ENCODE results near the gene FBXO5.
A peak's percentile ranks its signal among the peaks of the same experiment; 100 is the strongest.
"Not testable (repeated sequence)": the region's sequence is repeated elsewhere in the genome, so short reads cannot be mapped to it uniquely, and the experiment has no call there.

Gene FBXO5

DNA sequence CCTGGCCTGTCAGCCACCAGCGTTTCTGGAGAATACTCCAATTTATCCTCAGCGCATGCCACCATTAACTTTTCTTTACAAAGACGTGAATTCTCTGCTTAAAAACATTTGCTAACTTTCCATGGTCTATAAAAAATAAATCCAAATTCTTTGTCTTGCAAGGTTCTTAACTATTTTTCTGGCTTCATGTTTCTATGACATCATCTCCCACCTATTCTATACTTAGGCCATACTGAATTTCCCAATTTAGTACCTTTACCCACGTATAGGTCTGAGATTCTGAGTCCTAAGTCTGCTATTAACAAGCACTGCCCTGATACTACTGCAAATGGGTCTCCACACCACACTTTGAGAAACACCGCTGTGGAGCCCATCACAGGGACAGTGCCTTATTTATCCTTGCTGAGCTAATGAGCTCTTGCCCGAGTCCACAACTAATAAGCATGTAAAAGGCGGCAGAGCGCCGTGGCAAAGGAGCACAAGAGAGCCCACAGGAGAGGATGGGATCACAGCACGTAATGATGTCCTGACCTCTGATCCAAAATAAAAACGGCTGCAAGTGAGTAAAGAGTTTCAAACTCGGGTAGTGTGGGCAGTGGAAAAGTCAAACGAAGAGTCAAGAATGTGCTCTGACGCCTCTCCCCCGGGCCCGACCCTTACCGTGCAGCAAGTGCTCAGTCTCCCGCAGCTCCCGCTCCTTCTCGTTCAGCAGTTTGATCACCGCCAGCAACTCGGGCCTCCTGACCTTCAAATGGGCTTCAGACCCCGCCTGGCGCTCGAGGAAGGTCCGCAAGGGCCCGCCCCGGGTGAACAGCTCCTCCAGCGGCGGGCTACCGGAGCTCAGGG lies 19.1 kb upstream of the FBXO5 start:
- Histone ChIP-seq H3K27me3 (replicated peaks; ENCODE audit: control insufficient read depth, insufficient read depth, low read length) (no peaks in the 10 kb centered on the region), H3K4me3 (replicated peaks; ENCODE audit: low read depth, low read length) (peak overlapping the region; percentile 79), H3K36me3 (ENCODE audit: control insufficient read depth, insufficient read depth, low read length) (peaks cover 2% of the 10 kb centered on the region)
- TF ChIP-seq, protein P1, sequence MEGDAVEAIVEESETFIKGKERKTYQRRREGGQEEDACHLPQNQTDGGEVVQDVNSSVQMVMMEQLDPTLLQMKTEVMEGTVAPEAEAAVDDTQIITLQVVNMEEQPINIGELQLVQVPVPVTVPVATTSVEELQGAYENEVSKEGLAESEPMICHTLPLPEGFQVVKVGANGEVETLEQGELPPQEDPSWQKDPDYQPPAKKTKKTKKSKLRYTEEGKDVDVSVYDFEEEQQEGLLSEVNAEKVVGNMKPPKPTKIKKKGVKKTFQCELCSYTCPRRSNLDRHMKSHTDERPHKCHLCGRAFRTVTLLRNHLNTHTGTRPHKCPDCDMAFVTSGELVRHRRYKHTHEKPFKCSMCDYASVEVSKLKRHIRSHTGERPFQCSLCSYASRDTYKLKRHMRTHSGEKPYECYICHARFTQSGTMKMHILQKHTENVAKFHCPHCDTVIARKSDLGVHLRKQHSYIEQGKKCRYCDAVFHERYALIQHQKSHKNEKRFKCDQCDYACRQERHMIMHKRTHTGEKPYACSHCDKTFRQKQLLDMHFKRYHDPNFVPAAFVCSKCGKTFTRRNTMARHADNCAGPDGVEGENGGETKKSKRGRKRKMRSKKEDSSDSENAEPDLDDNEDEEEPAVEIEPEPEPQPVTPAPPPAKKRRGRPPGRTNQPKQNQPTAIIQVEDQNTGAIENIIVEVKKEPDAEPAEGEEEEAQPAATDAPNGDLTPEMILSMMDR (IDR thresholded peaks at IDR 0.05; ENCODE audit: insufficient read depth, low read length, poor library complexity, severe bottlenecking) = no peak
- peak; percentile 38 for DNase-seq (ENCODE audit: extremely low read depth, insufficient read length)

DNA sequence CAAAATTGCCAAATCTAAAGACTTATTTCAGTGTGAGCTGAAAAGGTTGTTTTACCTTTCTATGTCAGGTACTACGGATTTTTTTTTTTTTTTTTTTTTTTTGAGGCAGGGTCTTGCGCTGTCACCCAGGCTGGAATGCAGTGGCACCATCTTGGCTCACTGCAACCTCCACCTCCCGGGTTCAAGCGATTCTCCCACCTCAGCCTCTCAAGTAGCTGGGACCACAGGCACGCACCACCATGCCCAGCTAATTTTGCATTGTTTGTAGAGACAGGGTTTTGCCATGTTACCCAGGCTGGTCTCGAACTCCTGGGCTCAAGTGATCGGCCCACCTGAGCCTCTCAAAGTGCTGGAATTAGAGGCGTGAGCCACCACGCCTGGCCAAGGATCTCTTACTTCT lies 17.9 kb upstream of the FBXO5 start:
- H3K36me3 ChIP-seq (ENCODE audit: control insufficient read depth, insufficient read depth, low read length); H3K27me3 ChIP-seq (replicated peaks; ENCODE audit: control insufficient read depth, insufficient read depth, low read length); H3K4me3 ChIP-seq (replicated peaks; ENCODE audit: low read depth, low read length); DNase-seq (ENCODE audit: extremely low read depth, insufficient read length): not testable (repeated sequence)

DNA sequence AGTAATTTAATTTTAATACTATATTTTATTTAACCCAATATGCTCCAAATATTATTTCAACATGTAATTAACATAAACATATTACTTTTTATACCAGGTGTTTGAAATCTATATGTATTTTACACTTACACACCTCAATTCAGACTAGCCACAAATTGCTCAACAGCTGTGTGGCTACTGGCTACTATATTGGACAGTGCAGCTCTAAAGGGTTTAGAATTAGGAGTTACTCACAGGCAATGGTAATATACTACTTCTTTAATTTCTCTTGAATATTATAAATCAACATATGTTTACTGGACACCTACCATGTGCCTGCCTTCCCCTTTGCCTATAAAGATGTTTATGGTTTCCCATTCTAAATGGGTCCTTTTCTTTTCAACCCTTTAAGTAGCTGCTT lies 17.4 kb upstream of the FBXO5 start:
- Histone ChIP-seq H3K27me3 (replicated peaks; ENCODE audit: control insufficient read depth, insufficient read depth, low read length) (no peaks in the 10 kb centered on the region), H3K36me3 (ENCODE audit: control insufficient read depth, insufficient read depth, low read length) (peaks cover 2% of the 10 kb centered on the region), H3K4me3 (replicated peaks; ENCODE audit: low read depth, low read length) (0 out of 2 replicates have a peak overlapping the region, but pooled peaks have one; percentile 12)
- no peak for DNase-seq (ENCODE audit: extremely low read depth, insufficient read length)
- TF ChIP-seq, protein P1 (IDR thresholded peaks at IDR 0.05; ENCODE audit: insufficient read depth, low read length, poor library complexity, severe bottlenecking) = no peak

DNA sequence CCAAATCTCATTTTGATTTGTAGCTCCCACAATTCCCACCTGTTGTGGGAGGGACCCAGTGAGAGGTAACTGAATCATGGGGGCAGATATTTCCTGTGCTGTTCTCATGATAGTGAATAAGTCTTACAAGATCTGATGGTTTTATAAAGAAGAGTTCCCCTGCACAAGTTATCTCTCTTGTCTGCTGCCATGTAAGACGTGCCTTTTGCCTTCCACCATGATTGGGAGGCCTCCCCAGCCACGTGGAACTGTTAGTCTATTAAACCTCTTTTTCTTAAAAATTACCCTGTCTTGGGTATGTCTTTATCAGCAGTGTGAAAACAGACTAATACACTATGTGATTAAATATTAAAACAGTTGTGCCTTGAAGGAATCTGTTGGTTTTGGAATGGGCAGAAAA lies 16.7 kb upstream of the FBXO5 start:
- H3K27me3 ChIP-seq (replicated peaks; ENCODE audit: control insufficient read depth, insufficient read depth, low read length); DNase-seq (ENCODE audit: extremely low read depth, insufficient read length); H3K36me3 ChIP-seq (ENCODE audit: control insufficient read depth, insufficient read depth, low read length); H3K4me3 ChIP-seq (replicated peaks; ENCODE audit: low read depth, low read length): not testable (repeated sequence)

DNA sequence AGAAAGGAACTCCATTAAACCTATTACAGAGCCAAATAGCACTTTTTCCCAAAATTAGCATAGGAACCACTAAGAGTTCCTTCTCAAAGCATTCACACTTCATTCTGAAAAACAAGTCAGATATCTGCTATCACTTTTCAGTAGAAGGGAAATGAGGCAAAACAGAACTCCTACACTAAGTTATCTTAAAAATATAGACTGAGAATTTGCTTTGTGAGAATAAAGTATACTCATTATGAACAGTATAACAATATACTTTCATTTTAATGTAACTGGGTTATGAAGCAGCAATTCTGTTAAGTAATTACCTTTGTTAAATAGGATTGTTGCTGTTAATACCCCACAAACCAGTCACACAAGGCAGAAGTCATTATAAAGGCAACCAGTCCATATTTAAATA lies 11.0 kb upstream of the FBXO5 start:
- H3K36me3 ChIP-seq (ENCODE audit: control insufficient read depth, insufficient read depth, low read length) = peaks cover 4% of the 10 kb centered on the region
- TF ChIP-seq, protein P1 (IDR thresholded peaks at IDR 0.05; ENCODE audit: insufficient read depth, low read length, poor library complexity, severe bottlenecking) = no peak
- H3K27me3 ChIP-seq (replicated peaks; ENCODE audit: control insufficient read depth, insufficient read depth, low read length) = no peaks in the 10 kb centered on the region
- no peak for DNase-seq (ENCODE audit: extremely low read depth, insufficient read length)
- no peak overlapping the region for H3K4me3 ChIP-seq (replicated peaks; ENCODE audit: low read depth, low read length)

DNA sequence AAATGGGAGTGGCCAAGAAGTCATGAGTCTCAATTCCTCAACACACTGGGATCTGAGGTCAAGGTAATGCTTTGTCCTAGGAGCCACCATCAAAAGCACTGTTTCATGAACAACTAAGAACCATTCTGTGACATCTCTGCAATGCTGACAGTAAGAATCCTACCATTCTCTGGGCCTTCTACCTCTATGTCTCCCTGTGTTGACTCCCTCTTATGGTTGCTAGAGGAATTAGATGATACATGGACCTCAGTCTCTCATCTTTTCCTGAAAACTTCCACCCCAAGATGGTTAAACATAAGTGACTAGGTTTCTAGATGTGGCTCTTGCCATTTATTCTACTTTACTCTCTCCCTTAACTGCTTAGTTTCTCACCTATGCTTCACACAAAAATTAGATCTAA lies 10.6 kb upstream of the FBXO5 start:
- TF ChIP-seq, protein P1 (IDR thresholded peaks at IDR 0.05; ENCODE audit: insufficient read depth, low read length, poor library complexity, severe bottlenecking) = peak; percentile 11
- no peaks in the 10 kb centered on the region for H3K27me3 ChIP-seq (replicated peaks; ENCODE audit: control insufficient read depth, insufficient read depth, low read length)
- H3K4me3 ChIP-seq (replicated peaks; ENCODE audit: low read depth, low read length) = no peak overlapping the region
- no peak for DNase-seq (ENCODE audit: extremely low read depth, insufficient read length)
- H3K36me3 ChIP-seq (ENCODE audit: control insufficient read depth, insufficient read depth, low read length) = peaks cover 4% of the 10 kb centered on the region
